Measurements from ENCODE around the gene IMP4.

GRCh38 chr2:130300970-130301348, 41.7 kb upstream of the IMP4 start:
- TF ChIP-seq CTCF (tag by site-specific recombination; IDR thresholded peaks at IDR 0.05) = no peak
- TF ChIP-seq ZNF768 (tag by site-specific recombination; IDR thresholded peaks at IDR 0.05) = no peak
- TF ChIP-seq ZNF23 (tag by site-specific recombination; IDR thresholded peaks at IDR 0.05; ENCODE audit: borderline replicate concordance) = no peak
- TF ChIP-seq SCRT1 (tag by site-specific recombination; IDR thresholded peaks at IDR 0.05; ENCODE audit: borderline replicate concordance) = no peak
